ENCODE data around the gene TRPV3. TPM values are rescaled to one million over a fixed set of nuclear protein-coding genes. Genes with fewer than 3 reads are reported as not detected.
"Not testable (repeated sequence)": the region's sequence is repeated elsewhere in the genome, so short reads cannot be mapped to it uniquely, and the experiment has no call there.

Gene TRPV3
- 1 to 10 TPM; 1.3 to 4.0 (median 2.2) TPM for polyA plus RNA-seq (ENCODE audit: insufficient read depth in 1 of 5, insufficient read length in 5 of 5, low replicate concordance in 1 of 5)
- long read RNA-seq, donor 1 = 0 reads
- long read RNA-seq, donor 2 = 0 reads
- long read RNA-seq, donor 3 = 0 reads
- long read RNA-seq, donor 4 = 0 reads
- long read RNA-seq, donor 5, partial matches to known transcripts = 0 of 1 reads
- long read RNA-seq, donor 5, other reads (novel, unspliced or antisense) = 0 of 1 reads
- long read RNA-seq, donor 6 = 0 reads
- long read RNA-seq, donor 7 = 0 reads
- long read RNA-seq, donor 8 = 0 reads

- DNase-seq = no peak
Observed at GRCh38 chr17:3557768-3558583, at the start of gene TRPV3. TRPV3 (minus strand) TSS chr17:3557812; CDS start chr17:3554850, 2,962 bp downstream.

GRCh38 chr17:3603870-3604259 is 46.3 kb upstream of the TRPV3 start:
- DNase-seq = no peak

GRCh38 chr17:3603119-3603869 is 45.7 kb upstream of the TRPV3 start:
- DNase-seq = no peak

DNA sequence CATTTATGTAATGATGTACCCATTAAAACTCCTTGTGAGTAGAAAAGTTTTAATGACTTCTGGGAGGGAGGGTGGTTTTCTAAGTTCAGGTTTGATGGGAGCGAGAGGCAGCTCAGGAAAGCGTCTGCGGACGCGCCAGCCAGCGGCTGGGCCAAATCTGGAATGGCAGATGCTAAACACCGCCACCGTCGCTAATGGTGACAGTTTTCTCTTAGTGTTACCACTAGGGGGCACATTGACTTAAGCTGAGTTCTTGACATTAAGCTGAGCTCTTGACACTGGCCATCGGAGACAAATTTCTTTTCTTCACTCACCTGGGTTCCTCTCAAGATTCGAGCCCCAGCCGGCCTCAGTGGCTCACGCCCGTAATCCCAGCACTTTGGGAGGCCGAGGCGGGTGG is 44.9 kb upstream of the TRPV3 start:
- DNase-seq = no peak

GRCh38 chr17:3600529-3601205 is 43.1 kb upstream of the TRPV3 start:
- no peak for DNase-seq

- no peak for DNase-seq
Observed at GRCh38 chr17:3598078-3598477, 40.5 kb upstream of the TRPV3 start.

DNA sequence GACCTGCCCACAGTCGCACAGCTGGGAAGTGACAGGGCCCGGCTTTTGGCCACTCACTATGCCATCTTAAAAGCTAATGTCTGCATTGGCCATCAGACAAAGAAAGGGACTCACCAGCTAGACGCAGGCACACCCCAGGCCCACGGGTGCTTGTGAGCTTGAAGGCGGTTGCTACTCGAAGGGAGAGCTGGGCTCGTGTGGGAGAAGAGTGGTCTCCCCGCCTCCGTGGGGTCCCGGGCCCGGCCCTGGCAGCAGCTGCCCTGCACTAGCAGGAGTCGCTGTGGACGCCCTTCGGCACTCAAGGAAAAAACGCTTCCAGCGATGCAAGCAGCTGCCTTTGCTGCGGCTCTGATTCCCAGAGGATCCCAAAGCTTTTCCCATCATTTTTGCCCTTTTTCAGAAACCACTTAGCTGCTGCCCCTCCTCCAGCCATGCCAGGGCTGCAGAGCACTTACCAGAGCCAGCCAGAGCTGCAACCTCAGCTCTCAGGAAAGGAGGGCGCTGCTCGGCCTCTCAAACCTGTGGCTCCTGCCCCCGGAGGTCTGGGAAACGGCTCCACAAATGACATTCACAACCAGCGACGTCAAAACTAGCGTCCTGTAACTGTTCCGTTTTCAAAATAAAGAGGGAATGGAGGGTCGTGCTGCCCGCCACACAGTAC is 39.3 kb upstream of the TRPV3 start:
- no peak for DNase-seq

- DNase-seq = no peak
Observed at GRCh38 chr17:3594976-3595375, 37.4 kb upstream of the TRPV3 start.

- peak; percentile 23 to 71 for DNase-seq
Observed at GRCh38 chr17:3594051-3594800, 36.6 kb upstream of the TRPV3 start.

DNA sequence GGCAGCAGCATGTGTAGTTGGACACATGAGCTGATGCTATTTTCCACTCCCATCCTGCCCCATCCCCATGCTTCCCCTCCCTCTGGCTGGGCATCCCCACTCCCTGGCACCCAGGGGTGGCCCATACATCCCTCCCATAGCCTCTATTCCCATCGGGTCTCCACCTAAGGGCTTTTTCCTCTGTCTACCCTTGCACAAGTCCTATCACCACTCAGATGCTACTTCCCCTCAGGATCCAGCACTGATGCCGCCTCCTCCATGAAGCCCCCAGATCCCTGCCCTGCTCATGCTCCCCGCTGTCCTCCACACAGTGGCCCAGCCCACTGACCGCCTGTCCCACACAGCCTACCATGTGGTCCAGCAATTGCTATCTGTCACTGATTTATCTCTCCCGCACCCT is 35.8 kb upstream of the TRPV3 start:
- DNase-seq = no peak

DNA sequence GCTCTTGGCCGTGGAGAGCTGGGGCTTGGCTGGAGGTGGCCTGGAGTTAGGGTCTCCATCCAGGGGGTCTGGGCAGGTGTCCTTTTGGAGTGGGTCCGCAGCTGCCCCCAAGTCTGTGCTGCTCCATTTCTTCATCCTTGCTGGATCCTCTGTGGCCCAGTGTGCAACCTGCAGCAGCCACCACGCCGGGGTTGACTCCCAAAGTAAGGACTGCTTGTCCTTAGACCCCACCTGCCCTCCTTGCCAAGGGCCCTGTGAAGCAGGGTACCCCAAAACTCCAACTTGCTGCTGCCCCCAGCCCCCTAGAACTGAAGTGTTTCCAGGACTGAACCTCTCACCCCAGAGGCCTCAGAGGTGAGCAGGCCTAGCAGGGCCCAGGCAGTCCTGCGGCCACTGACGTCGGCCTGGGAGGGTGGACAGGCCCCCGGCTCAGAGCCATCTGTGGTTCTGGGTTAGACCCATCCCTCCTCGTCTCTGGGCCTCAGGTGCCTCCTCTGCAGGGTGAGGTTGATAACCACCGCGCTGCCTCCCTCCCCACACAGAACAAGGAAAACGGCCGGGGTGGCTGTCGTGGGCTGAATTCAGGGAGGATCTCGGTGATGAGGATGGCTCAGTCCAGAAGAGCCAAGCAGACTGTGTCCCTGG is 34.7 kb upstream of the TRPV3 start:
- no peak for DNase-seq

- no peak for DNase-seq
Observed at GRCh38 chr17:3590768-3591167, 33.2 kb upstream of the TRPV3 start.

DNA sequence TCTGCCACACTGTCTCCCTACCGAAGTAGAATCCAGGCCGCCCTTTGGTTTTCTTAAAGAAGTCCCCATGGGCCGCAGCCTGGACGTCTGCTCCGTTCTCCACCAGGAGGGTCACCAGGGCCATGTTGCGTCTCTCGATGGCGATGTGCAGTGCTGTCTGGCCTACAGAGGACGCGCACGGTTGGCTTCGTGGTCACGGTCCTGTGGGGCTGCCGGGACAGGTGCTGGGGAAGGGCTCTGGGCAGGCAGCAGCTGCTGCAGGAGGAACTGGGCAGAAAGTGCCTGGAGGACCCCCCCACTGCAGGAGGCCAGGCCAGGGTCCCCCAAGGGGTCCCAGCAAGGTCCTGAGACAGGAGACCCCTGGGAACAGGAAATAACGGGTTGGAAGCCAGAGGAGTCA is 32.6 kb upstream of the TRPV3 start:
- DNase-seq = no peak

- DNase-seq = no peak
Observed at GRCh38 chr17:3589784-3590183, 32.2 kb upstream of the TRPV3 start.

DNA sequence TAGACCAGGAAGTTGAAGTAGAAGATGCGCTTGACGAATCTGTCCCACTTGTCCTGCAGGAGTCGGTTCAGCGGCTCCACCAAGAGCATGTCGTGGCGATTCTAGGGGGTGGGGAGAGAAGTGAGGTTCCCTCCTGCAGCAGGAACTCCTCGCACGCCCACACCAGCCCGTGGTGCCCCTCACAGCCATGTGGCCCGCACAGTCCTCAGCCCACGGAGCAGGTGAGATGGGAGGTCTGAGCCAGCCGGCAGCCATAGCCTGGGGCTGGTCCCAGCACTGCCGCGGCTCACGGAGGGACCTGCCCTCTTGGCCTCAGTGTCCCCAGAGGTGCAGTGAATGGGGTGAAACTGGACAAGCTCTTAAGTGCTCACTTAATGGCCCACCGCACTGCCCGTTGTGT is 28.2 kb upstream of the TRPV3 start:
- no peak for DNase-seq

- DNase-seq = no peak
Observed at GRCh38 chr17:3583456-3583855, 25.8 kb upstream of the TRPV3 start.

- no peak for DNase-seq
Observed at GRCh38 chr17:3582915-3583314, 25.3 kb upstream of the TRPV3 start.

- DNase-seq = not testable (repeated sequence)
Observed at GRCh38 chr17:3578667-3579066, 21.1 kb upstream of the TRPV3 start.

GRCh38 chr17:3576970-3577369 is 19.4 kb upstream of the TRPV3 start:
- no peak for DNase-seq

DNA sequence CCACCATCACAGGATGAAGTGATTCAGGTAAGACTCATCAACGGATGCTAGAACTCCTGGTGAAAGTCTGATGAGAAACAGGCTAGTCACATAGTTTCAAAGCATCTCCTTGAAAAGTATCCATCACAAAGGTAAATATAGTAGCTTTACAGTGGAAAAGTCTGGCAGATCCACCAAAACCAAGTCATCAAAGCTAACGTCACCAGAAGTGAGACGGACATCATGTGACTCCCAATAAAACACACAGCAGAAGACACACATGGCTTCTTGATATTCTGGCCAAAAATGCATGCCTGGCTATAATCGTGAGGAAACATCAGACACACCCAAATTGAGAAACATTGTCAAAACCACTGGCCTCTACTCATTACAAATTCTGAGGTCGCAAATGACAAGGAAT is 17.9 kb upstream of the TRPV3 start:
- no peak for DNase-seq
